ENCODE measurements around the gene AP1S2. TPM values are rescaled to one million over a fixed set of nuclear protein-coding genes. Genes with fewer than 3 reads are reported as not detected.
"Not testable (repeated sequence)": the region's sequence is repeated elsewhere in the genome, so short reads cannot be mapped to it uniquely, and the experiment has no call there.

Gene AP1S2
- total RNA-seq, 6 experiments from 2014 or later = 4.0 to 12.3 (median 9.6) TPM

DNA sequence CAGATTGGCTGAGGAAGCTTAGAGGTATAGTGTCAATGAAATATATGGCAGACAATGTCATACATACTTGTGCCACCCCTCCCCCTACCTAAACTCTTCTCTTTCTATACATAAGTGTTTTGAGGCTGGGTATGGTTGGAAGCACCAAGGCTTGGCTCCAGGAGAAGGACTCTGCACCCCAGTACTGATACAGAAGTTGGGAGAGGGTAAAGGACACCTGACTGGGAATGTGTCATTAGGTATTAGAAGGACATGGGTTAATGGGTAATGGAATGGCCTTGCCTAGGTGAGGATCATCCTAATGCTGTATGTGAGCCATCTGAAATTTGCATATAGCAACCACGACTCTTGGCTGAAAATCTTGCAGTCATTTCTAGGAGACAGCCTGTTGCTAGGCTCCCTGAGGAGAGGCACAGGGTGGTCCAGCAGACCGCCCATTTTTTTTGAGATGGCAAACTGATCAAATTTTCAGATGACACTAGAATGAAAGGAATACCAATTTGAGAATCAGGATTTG, 26.8 kb upstream of the AP1S2 start:
- no peak overlapping the region for H3K4me3 ChIP-seq
- no peaks in the 10 kb centered on the region for H3K36me3 ChIP-seq
- H3K27me3 ChIP-seq = no peaks in the 10 kb centered on the region
- intact Hi-C loops (cut with DNase I) = no loop called here
- DNase-seq = no peak
- no peak for TF ChIP-seq CTCF (IDR thresholded peaks at IDR 0.05)
- no peak overlapping the region for H3K27ac ChIP-seq
- no peaks in the 10 kb centered on the region for H3K9me3 ChIP-seq
- 41% methylated on average over 2 of the region's 2 CpGs for WGBS (ENCODE audit: insufficient coverage, low coverage, low lambda C conversion rate, missing lambda C conversion rate)
- no peaks in the 10 kb centered on the region for H3K4me1 ChIP-seq
- no peak for ATAC-seq

- ATAC-seq; H3K4me3 ChIP-seq; H3K27ac ChIP-seq; DNase-seq; H3K4me1 ChIP-seq; H3K9me3 ChIP-seq; H3K27me3 ChIP-seq; intact Hi-C loops (cut with DNase I); H3K36me3 ChIP-seq: not testable (repeated sequence)
- 33% methylated on average over 1 of the region's 1 CpG for whole genome bisulfite sequencing (ENCODE audit: insufficient coverage, low coverage, low lambda C conversion rate, missing lambda C conversion rate)
Measured at GRCh38 chrX:15877914-15878313, 23.3 kb upstream of the AP1S2 start.

GRCh38 chrX:15877380-15877779, 22.8 kb upstream of the AP1S2 start:
- H3K27ac ChIP-seq = no peak overlapping the region
- intact Hi-C loops (cut with DNase I) = no loop called here
- H3K4me3 ChIP-seq = no peak overlapping the region
- H3K4me1 ChIP-seq = no peaks in the 10 kb centered on the region
- no peaks in the 10 kb centered on the region for H3K36me3 ChIP-seq
- H3K27me3 ChIP-seq = no peaks in the 10 kb centered on the region
- no peaks in the 10 kb centered on the region for H3K9me3 ChIP-seq
- no peak for TF ChIP-seq POLR2A (IDR thresholded peaks at IDR 0.05)
- TF ChIP-seq CTCF (IDR thresholded peaks at IDR 0.05) = no peak
- ATAC-seq = no peak
- WGBS (ENCODE audit: insufficient coverage, low coverage, low lambda C conversion rate, missing lambda C conversion rate) = 55% methylated on average over 4 of the region's 4 CpGs
- no peak for DNase-seq

GRCh38 chrX:15874672-15875071, 20.1 kb upstream of the AP1S2 start:
- ATAC-seq (no peak), DNase-seq (no peak)
- intact Hi-C loops (cut with DNase I) = no loop called here
- no peaks in the 10 kb centered on the region for H3K27me3 ChIP-seq
- H3K27ac ChIP-seq = no peak overlapping the region
- no peaks in the 10 kb centered on the region for H3K4me1 ChIP-seq
- TF ChIP-seq POLR2A (IDR thresholded peaks at IDR 0.05) (no peak), CTCF (IDR thresholded peaks at IDR 0.05) (no peak)
- H3K4me3 ChIP-seq = no peak overlapping the region
- H3K9me3 ChIP-seq = no peaks in the 10 kb centered on the region
- WGBS (ENCODE audit: insufficient coverage, low coverage, low lambda C conversion rate, missing lambda C conversion rate) = 26% methylated on average over 3 of the region's 3 CpGs
- no peaks in the 10 kb centered on the region for H3K36me3 ChIP-seq

DNA sequence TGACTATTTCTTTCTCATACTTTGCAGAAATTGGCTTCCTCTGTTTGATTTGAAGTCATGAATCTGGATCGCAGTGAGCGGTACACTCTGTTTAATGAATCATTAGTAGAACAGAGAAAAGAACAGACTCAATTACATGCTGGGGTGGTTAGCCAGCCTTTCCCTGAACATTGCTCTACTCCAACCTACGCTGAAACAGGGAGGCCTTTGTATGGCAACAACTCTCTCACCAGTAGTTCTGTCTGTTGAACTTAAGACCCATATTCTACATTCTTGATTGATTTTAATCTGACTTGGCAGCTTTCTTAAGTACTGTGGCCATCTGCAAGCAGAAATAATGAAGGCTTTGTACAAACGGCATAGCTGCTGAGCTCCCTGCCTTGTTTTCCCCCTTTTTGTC, 19.0 kb upstream of the AP1S2 start:
- TF ChIP-seq POLR2A (IDR thresholded peaks at IDR 0.05) = no peak
- TF ChIP-seq CTCF (IDR thresholded peaks at IDR 0.05) = no peak
- intact Hi-C loops (cut with DNase I) = no loop called here
- Histone ChIP-seq H3K4me1 (no peaks in the 10 kb centered on the region), H3K27ac (no peak overlapping the region), H3K27me3 (no peaks in the 10 kb centered on the region), H3K9me3 (no peaks in the 10 kb centered on the region), H3K4me3 (no peak overlapping the region), H3K36me3 (no peaks in the 10 kb centered on the region)
- DNase-seq (no peak), ATAC-seq (no peak)
- WGBS (ENCODE audit: insufficient coverage, low coverage, low lambda C conversion rate, missing lambda C conversion rate) = 80% methylated on average over 4 of the region's 4 CpGs
